GM12864 (cell line): ENCODE data around the gene SUPT7L.

Source experiments
- DNase-seq: peaks from one replicate; pipeline ENCODE4 v3.0.0-alpha.2; 2011; ENCODE audit warnings: low read depth
- H3K4me3 ChIP-seq: 2 replicates; pipeline ENCODE4 v1.5.1; 2011; ENCODE audit warnings: mild to moderate bottlenecking, low read depth, low read length, control low read depth
- CTCF ChIP-seq: IDR thresholded peaks from 2 replicates; pipeline ENCODE4 v1.5.1; 2011; ENCODE audit warnings: low read depth, mild to moderate bottlenecking, moderate library complexity, low read length, control low read depth, inconsistent platforms; ENCODE audit errors: missing control alignments

SUPT7L gene

GRCh38 chr2:27709326-27709725 is 45.9 kb upstream of the SUPT7L start:
- no peak for TF ChIP-seq CTCF
- DNase-seq: no peak
- H3K4me3 ChIP-seq: no peak overlapping the region

- no peak for DNase-seq
- no peak for TF ChIP-seq CTCF
- no peak overlapping the region for H3K4me3 ChIP-seq
Observed at GRCh38 chr2:27708666-27709065, 45.3 kb upstream of the SUPT7L start.

GRCh38 chr2:27708257-27708654 is 44.8 kb upstream of the SUPT7L start:
- no peak for DNase-seq
- TF ChIP-seq CTCF: no peak
- no peak overlapping the region for H3K4me3 ChIP-seq

- no peak for DNase-seq
- H3K4me3 ChIP-seq: no peak overlapping the region
- no peak for TF ChIP-seq CTCF
Observed at GRCh38 chr2:27707462-27708256, 44.2 kb upstream of the SUPT7L start.

- DNase-seq: no peak
- H3K4me3 ChIP-seq: no peak overlapping the region
- no peak for TF ChIP-seq CTCF
Observed at GRCh38 chr2:27705851-27706622, 42.6 kb upstream of the SUPT7L start.

GRCh38 chr2:27704342-27704876 is 41.0 kb upstream of the SUPT7L start:
- no peak for TF ChIP-seq CTCF
- no peak for DNase-seq
- H3K4me3 ChIP-seq: no peak overlapping the region
